ENCODE results near the gene FBXL14. TPM values are rescaled to one million over a fixed set of nuclear protein-coding genes. Genes with fewer than 3 reads are reported as not detected.

FBXL14 gene
- total and polyA plus RNA-seq, 2 of the 13 experiments (the other 11 are each of a cell fraction or from before 2014, with no cell fraction given): 7.0 to 7.4 TPM

- TF ChIP-seq THAP9 (CRISPR knock-in tag; IDR thresholded peaks at IDR 0.05; ENCODE audit: borderline replicate concordance): 0 out of 2 replicates have a peak, but pooled peaks have one; percentile 20
- TF ChIP-seq NR0B2 (CRISPR knock-in tag; IDR thresholded peaks at IDR 0.05): peak; percentile 45; the same call in 1 of the 2 replicates
- 0 out of 2 replicates have a peak, but pooled peaks have one; percentile 30 for TF ChIP-seq ZNF280D (CRISPR knock-in tag; IDR thresholded peaks at IDR 0.05)
- TF ChIP-seq PAX8 (CRISPR knock-in tag; IDR thresholded peaks at IDR 0.05; ENCODE audit: borderline replicate concordance): 0 out of 2 replicates have a peak, but pooled peaks have one; percentile 24
- TF ChIP-seq CREB1 (IDR thresholded peaks at IDR 0.05): no peak
- TF ChIP-seq CREB1 (CRISPR knock-in tag; IDR thresholded peaks at IDR 0.05): no peak
- 0 out of 2 replicates have a peak, but pooled peaks have one; percentile 36 for TF ChIP-seq JUN (CRISPR knock-in tag; IDR thresholded peaks at IDR 0.05)
- 0 out of 2 replicates have a peak, but pooled peaks have one; percentile 39 for TF ChIP-seq KAT7 (CRISPR knock-in tag; IDR thresholded peaks at IDR 0.05; ENCODE audit: borderline replicate concordance)
- no peak for TF ChIP-seq ZNF276 (CRISPR knock-in tag; IDR thresholded peaks at IDR 0.05; ENCODE audit: low read depth)
- TF ChIP-seq ZNF674 (CRISPR knock-in tag; IDR thresholded peaks at IDR 0.05; ENCODE audit: low read depth): no peak
- no peak for TF ChIP-seq TCF7L2 (IDR thresholded peaks at IDR 0.05; ENCODE audit: low read depth, low read length)
- peak; percentile 78 for TF ChIP-seq ZEB1 (IDR thresholded peaks at IDR 0.05; ENCODE audit: insufficient replicate concordance, low read depth)
- TF ChIP-seq AGO1 (IDR thresholded peaks at IDR 0.05; ENCODE audit: low read depth, low read length, poor library complexity, severe bottlenecking): peak; percentile 42
- TF ChIP-seq HIVEP1 (CRISPR knock-in tag; IDR thresholded peaks at IDR 0.05): peak; percentile 67; the same call in 1 of the 2 replicates
- TF ChIP-seq ZBTB25 (CRISPR knock-in tag; IDR thresholded peaks at IDR 0.05): peak; percentile 49; the same call in 1 of the 2 replicates
- TF ChIP-seq AHR (CRISPR knock-in tag; IDR thresholded peaks at IDR 0.05): peak; percentile 51; the same call in 1 of the 2 replicates
- no peak for TF ChIP-seq ZNF605 (CRISPR knock-in tag; IDR thresholded peaks at IDR 0.05)
- no peak for TF ChIP-seq ZSCAN29 (CRISPR knock-in tag; conservative IDR thresholded peaks at IDR 0.05)
- TF ChIP-seq RARA (CRISPR knock-in tag; IDR thresholded peaks at IDR 0.05): no peak
Measured at GRCh38 chr12:1593174-1594005, 991 bp downstream of the FBXL14 start (continued).

Measured in HepG2 (cell line).